Measurements from ENCODE around the gene FAM43A.

GRCh38 chr3:194654443-194654842 lies 31.2 kb upstream of the FAM43A start:
- TF ChIP-seq CTCF (IDR thresholded peaks at IDR 0.05; ENCODE audit: control extremely low read depth in 1 of 3, insufficient read depth in 1 of 3, low read depth in 1 of 3, low read length in 3 of 3): no peak
- TF ChIP-seq RBBP5 (IDR thresholded peaks at IDR 0.05; ENCODE audit: borderline replicate concordance, low read depth, low read length): no peak
- TF ChIP-seq CBX5 (IDR thresholded peaks at IDR 0.05; ENCODE audit: low read depth, low read length): no peak
- TF ChIP-seq CEBPB (IDR thresholded peaks at IDR 0.05; ENCODE audit: low read depth, low read length): no peak
- no peak for TF ChIP-seq EGR1 (IDR thresholded peaks at IDR 0.05; ENCODE audit: borderline replicate concordance, low read depth, low read length)
- no peak for TF ChIP-seq ZNF274 (IDR thresholded peaks at IDR 0.05; ENCODE audit: borderline replicate concordance, extremely low read depth, low read length)
- TF ChIP-seq MAX (IDR thresholded peaks at IDR 0.05): no peak
- TF ChIP-seq SRF (IDR thresholded peaks at IDR 0.05; ENCODE audit: low read depth, low read length): no peak
- TF ChIP-seq CREB1 (IDR thresholded peaks at IDR 0.05): no peak
- no peak for TF ChIP-seq EZH2 (IDR thresholded peaks at IDR 0.05; ENCODE audit: low read depth, low read length, severe bottlenecking)
- no peak for TF ChIP-seq SP1 (IDR thresholded peaks at IDR 0.05; ENCODE audit: low read depth, low read length)
- TF ChIP-seq TCF12 (IDR thresholded peaks at IDR 0.05; ENCODE audit: low read depth, low read length): no peak
